ENCODE data around the gene TMEM63C. TPM values are rescaled to one million over a fixed set of nuclear protein-coding genes. Genes with fewer than 3 reads are reported as not detected.

TMEM63C gene
- total RNA-seq, 6 donors from 2014 or later: 0.15 to 8.3 (median 0.80) TPM; not detected in 2

- Histone ChIP-seq H3K36me3 (no peaks in the 10 kb centered on the region), H3K9me3 (no peaks in the 10 kb centered on the region), H3K27me3 (no peaks in the 10 kb centered on the region), H3K27ac (no peak overlapping the region), H3K4me3 (no peak overlapping the region), H3K4me1 (no peaks in the 10 kb centered on the region)
- 89 to 91% methylated on average over 7 of the region's 7 CpGs for WGBS, 2 donors
- TF ChIP-seq POLR2AphosphoS5 (IDR thresholded peaks at IDR 0.05): no peak
- TF ChIP-seq, protein P1, sequence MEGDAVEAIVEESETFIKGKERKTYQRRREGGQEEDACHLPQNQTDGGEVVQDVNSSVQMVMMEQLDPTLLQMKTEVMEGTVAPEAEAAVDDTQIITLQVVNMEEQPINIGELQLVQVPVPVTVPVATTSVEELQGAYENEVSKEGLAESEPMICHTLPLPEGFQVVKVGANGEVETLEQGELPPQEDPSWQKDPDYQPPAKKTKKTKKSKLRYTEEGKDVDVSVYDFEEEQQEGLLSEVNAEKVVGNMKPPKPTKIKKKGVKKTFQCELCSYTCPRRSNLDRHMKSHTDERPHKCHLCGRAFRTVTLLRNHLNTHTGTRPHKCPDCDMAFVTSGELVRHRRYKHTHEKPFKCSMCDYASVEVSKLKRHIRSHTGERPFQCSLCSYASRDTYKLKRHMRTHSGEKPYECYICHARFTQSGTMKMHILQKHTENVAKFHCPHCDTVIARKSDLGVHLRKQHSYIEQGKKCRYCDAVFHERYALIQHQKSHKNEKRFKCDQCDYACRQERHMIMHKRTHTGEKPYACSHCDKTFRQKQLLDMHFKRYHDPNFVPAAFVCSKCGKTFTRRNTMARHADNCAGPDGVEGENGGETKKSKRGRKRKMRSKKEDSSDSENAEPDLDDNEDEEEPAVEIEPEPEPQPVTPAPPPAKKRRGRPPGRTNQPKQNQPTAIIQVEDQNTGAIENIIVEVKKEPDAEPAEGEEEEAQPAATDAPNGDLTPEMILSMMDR (IDR thresholded peaks at IDR 0.05): no peak
- TF ChIP-seq EP300 (IDR thresholded peaks at IDR 0.05): no peak
- no peak for TF ChIP-seq POLR2A (IDR thresholded peaks at IDR 0.05)
- DNase-seq (no peak), ATAC-seq (ENCODE audit: low FRiP score in 2 of 2) (no peak)
Observed at GRCh38 chr14:77249286-77249685, 67.7 kb downstream of the TMEM63C start.

- TF ChIP-seq POLR2A (IDR thresholded peaks at IDR 0.05) (no peak), POLR2AphosphoS5 (IDR thresholded peaks at IDR 0.05) (no peak), EP300 (IDR thresholded peaks at IDR 0.05) (no peak)
- TF ChIP-seq, protein P1 (IDR thresholded peaks at IDR 0.05): no peak
- Histone ChIP-seq H3K27me3 (no peaks in the 10 kb centered on the region), H3K9me3 (no peaks in the 10 kb centered on the region), H3K4me1 (no peaks in the 10 kb centered on the region), H3K4me3 (no peak overlapping the region), H3K36me3 (no peaks in the 10 kb centered on the region), H3K27ac (no peak overlapping the region)
- no peak for DNase-seq
- WGBS, 2 donors: 81 to 92% methylated on average over 6 of the region's 6 CpGs
- ATAC-seq (ENCODE audit: low FRiP score in 2 of 2): no peak
Observed at GRCh38 chr14:77250927-77251326, 69.3 kb downstream of the TMEM63C start.

DNA sequence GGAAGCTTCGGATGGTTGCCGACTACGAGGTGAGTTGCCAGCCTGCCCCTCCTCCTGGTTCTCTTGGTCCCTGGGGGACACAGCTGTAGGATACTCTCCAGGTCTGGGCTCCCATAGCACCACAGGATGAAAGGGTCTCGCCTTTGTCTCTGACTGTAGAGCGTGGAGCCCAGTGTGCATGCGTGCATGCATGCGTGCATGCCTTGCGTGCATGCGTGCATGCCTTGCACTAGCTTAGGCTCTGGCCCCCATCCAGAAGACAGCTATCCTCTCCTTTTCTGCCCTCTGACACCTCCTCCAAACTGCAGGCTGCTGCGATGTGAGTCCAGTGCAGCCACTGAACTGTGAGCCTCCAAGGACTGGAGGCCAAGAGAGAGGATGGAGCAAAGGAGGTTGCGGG, 70.3 kb downstream of the TMEM63C start:
- Histone ChIP-seq H3K27me3 (no peaks in the 10 kb centered on the region), H3K4me1 (no peaks in the 10 kb centered on the region), H3K36me3 (no peaks in the 10 kb centered on the region), H3K9me3 (no peaks in the 10 kb centered on the region), H3K27ac (no peak overlapping the region), H3K4me3 (no peak overlapping the region)
- TF ChIP-seq EP300 (IDR thresholded peaks at IDR 0.05) (no peak), POLR2A (IDR thresholded peaks at IDR 0.05) (no peak), POLR2AphosphoS5 (IDR thresholded peaks at IDR 0.05) (no peak)
- TF ChIP-seq, protein P1 (IDR thresholded peaks at IDR 0.05): no peak
- WGBS, 2 donors: 85 to 91% methylated on average over 10 to 11 of the region's 11 CpGs
- DNase-seq: no peak
- ATAC-seq (ENCODE audit: low FRiP score in 2 of 2): no peak

DNA sequence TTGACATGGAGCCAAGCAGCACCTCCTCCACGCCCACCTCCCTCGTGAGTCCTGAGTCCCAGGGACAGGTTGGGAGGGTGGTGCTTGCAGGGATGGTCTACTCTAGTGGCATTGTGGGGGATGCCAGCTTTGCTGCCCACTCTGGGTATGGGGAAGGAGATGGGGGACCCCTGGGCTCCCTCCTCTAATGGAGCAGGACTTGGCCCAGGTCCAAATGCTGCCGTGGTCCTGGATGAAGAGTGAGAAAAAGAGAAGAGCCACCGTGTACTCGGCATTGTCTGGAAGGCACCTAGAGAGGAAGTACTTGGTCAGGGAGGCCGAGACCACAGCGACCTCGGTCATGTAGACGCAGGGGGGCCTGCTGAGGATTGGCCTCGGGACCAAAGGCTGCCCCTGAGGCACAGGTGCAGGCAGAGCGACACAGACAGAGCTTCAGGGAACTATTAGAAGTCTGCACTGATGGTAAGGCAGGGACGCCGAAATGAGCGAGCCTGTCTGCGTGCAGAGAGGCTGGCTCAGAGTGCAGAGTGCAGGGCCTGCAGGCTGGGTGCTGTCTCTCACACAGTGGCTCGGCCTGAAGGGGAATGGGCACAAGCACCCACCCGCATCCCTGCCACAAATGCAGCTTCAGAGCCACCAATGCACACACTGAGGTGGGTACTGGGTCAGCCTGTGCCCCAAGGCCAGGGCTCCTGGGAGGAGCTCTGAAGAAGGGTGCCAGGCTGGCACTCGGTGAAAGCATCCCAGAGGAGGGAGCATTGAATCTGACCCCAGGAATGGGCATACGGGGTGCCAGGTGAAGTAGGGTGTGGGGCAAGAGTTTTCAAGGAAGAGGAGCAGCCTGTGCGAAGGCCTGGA, 72.0 kb downstream of the TMEM63C start:
- DNase-seq (no peak), ATAC-seq (ENCODE audit: low FRiP score in 2 of 2) (no peak)
- Histone ChIP-seq H3K4me1 (no peaks in the 10 kb centered on the region), H3K27me3 (no peaks in the 10 kb centered on the region), H3K4me3 (no peak overlapping the region), H3K27ac (no peak overlapping the region), H3K9me3 (no peaks in the 10 kb centered on the region), H3K36me3 (no peaks in the 10 kb centered on the region)
- 61% methylated on average over 18 to 20 of the region's 20 CpGs for WGBS, 2 donors
- TF ChIP-seq, protein P1 (IDR thresholded peaks at IDR 0.05): no peak
- no peak for TF ChIP-seq EP300 (IDR thresholded peaks at IDR 0.05)
- no peak for TF ChIP-seq POLR2AphosphoS5 (IDR thresholded peaks at IDR 0.05)
- no peak for TF ChIP-seq POLR2A (IDR thresholded peaks at IDR 0.05)

DNA sequence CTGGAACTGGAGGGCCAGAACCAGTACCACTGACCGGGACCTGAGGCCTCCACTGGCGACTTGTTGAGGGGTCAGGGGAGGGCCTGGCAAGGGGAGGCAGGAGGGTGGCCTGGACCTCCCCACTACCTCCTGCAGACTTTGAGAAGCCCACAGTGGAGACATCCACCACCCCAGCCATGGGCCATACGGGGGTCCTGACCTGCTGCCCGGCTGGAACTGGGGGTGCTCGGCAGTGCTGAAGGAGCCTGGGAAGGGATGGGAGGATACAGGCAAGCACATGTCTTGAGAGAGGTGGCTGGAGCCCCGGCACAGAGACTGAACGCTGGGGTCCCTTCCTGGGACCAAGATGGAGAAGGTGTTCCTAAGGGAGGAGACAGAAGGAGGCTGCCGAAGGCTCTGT, 75.1 kb downstream of the TMEM63C start:
- WGBS, 2 donors: 92 to 93% methylated on average over 6 to 8 of the region's 8 CpGs
- Histone ChIP-seq H3K4me3 (no peak overlapping the region), H3K27ac (no peak overlapping the region), H3K36me3 (no peaks in the 10 kb centered on the region), H3K4me1 (no peaks in the 10 kb centered on the region), H3K9me3 (no peaks in the 10 kb centered on the region), H3K27me3 (no peaks in the 10 kb centered on the region)
- ATAC-seq (ENCODE audit: low FRiP score in 2 of 2): no peak
- no peak for TF ChIP-seq POLR2A (IDR thresholded peaks at IDR 0.05)
- TF ChIP-seq, protein P1 (IDR thresholded peaks at IDR 0.05): no peak
- no peak for TF ChIP-seq POLR2AphosphoS5 (IDR thresholded peaks at IDR 0.05)
- no peak for TF ChIP-seq EP300 (IDR thresholded peaks at IDR 0.05)
- no peak for DNase-seq
